ENCODE measurements around the gene ATG7.
"Not testable (repeated sequence)": the region's sequence is repeated elsewhere in the genome, so short reads cannot be mapped to it uniquely, and the experiment has no call there.

The ATG7 gene

DNA sequence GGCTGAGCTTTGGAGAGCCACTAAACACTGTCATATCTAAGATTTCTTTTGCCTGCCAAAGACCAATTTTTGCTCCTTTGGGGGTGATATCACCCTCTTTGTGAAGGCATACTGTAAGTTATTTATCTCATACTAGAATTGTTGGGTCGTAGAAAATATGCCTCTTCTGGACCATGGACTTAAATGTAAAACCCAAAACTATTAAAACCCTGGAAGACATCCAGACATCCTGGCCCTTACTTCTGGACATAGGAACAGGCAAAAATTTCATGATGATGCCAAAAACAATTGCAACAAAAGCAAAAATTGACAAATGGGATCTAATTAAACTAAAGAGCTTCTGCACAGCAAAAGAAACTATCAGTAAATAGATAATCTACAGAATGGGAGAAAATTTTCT, 172.2 kb downstream of the ATG7 start:
- TF ChIP-seq, protein P1, sequence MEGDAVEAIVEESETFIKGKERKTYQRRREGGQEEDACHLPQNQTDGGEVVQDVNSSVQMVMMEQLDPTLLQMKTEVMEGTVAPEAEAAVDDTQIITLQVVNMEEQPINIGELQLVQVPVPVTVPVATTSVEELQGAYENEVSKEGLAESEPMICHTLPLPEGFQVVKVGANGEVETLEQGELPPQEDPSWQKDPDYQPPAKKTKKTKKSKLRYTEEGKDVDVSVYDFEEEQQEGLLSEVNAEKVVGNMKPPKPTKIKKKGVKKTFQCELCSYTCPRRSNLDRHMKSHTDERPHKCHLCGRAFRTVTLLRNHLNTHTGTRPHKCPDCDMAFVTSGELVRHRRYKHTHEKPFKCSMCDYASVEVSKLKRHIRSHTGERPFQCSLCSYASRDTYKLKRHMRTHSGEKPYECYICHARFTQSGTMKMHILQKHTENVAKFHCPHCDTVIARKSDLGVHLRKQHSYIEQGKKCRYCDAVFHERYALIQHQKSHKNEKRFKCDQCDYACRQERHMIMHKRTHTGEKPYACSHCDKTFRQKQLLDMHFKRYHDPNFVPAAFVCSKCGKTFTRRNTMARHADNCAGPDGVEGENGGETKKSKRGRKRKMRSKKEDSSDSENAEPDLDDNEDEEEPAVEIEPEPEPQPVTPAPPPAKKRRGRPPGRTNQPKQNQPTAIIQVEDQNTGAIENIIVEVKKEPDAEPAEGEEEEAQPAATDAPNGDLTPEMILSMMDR (IDR thresholded peaks at IDR 0.05; ENCODE audit: insufficient read depth, missing control alignments) = no peak
- DNase-seq (ENCODE audit: insufficient read length, low spot score) (no peak), FAIRE-seq (no peak)

DNA sequence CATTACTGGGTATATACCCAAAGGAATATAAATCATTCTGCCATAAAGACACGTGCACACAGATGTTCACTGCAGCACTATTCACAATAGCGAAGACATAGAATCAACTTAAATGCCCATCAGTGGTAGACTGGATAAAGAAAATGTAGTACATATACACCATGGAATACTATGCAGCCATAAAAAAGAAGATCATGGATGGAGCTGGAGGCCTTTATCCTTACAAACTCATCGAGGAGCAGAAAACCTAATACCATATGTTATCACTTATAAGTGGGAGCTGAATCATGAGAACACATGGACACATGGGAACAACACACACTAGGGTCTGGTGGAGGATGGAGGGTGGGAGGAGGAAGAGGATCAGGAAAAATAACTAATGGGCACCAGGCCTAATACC, 173.0 kb downstream of the ATG7 start:
- FAIRE-seq; DNase-seq (ENCODE audit: insufficient read length, low spot score): not testable (repeated sequence)

DNA sequence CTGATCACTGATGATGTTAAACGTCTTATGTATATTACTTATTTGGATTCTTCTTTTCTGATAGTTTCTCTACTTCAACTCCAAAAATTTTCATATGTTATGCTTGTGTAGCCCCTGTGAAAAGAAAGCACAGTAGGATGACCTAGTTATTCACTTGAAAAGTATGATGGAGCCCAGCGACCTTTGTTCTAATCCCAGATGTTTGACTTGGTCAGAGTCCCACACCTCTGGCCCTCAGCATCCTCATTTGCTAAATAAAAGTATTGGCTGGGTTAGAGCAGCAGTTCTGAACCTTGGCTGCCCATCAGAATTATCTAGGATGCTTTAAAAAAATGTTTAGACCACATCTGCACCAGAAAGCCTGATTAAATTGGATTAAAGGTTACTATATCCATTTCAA, 173.7 kb downstream of the ATG7 start:
- FAIRE-seq (peak; percentile 32), DNase-seq (ENCODE audit: insufficient read length, low spot score) (no peak)
- TF ChIP-seq, protein P1 (IDR thresholded peaks at IDR 0.05; ENCODE audit: insufficient read depth, missing control alignments) = no peak

DNA sequence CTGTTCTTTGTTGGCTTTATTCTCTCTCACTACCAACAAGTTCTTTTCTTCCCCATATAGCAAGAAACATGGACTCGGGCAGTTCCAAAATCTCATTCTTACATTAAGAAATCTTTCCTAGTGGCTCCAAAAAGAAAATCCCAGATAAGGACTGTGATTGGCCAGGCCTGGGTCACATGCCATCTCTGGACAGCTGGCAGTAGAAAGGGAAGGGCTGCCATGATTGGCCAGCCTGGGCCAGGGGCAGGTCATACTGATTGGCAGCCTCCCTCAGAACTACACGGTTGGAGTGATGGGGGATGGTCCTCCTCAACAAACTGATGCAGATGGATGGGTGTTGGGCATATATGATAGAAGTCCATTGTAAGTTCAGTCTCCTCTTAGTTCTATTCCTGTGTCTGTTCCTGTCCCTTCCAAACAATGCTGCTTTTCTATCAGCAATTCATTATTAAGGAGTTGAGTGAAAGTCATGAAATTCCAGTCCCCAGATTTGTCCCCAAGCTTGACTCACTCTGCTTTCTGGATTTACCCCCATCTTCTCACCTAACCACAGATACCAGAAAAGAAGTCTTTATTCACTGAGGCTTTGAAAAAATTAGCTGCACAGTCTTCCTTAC, 175.5 kb downstream of the ATG7 start:
- DNase-seq (ENCODE audit: insufficient read length, low spot score) (no peak), FAIRE-seq (no peak)
- TF ChIP-seq, protein P1 (IDR thresholded peaks at IDR 0.05; ENCODE audit: insufficient read depth, missing control alignments) = no peak

DNA sequence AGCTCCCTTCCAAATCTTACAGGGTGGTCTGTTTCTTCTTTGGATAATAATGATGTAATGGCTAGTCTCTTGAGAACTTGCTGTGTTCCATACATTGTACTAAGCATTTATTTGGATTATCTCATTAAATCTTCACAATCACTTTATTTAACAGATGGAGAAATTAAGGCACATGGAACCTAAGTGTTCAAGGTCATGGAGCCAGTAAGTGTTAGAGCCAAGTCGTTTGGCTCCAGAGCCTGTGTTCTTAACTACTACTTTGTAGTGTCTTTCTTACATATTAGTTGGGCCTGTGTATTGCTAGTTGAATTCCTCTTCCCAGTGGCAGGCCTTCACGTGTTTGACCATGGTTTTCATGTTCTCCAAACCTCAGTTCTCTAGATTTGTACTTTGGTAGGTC, 177.8 kb downstream of the ATG7 start:
- FAIRE-seq = no peak
- DNase-seq (ENCODE audit: insufficient read length, low spot score) = no peak
- TF ChIP-seq, protein P1 (IDR thresholded peaks at IDR 0.05; ENCODE audit: insufficient read depth, missing control alignments) = no peak

DNA sequence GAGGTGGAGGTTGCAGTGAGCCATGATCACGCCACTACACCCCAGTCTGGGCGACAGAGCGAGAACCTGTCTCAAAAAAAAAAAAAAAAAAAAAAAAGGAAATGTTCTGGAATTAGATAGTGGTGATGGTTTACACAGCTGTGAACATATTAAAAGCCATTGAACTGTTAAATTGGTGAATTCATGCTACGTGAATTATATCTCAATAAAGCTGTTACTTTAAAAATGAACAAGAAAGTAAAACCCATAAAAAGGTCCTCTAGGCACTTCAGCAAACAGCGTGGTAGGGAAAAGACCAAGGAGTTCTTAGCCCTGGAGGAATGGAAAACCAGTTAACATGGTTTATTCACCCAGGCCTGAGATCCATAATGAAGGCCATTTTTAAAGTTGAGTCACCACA, 180.1 kb downstream of the ATG7 start:
- FAIRE-seq (no peak), DNase-seq (ENCODE audit: insufficient read length, low spot score) (no peak)
- TF ChIP-seq, protein P1 (IDR thresholded peaks at IDR 0.05; ENCODE audit: insufficient read depth, missing control alignments) = no peak

DNA sequence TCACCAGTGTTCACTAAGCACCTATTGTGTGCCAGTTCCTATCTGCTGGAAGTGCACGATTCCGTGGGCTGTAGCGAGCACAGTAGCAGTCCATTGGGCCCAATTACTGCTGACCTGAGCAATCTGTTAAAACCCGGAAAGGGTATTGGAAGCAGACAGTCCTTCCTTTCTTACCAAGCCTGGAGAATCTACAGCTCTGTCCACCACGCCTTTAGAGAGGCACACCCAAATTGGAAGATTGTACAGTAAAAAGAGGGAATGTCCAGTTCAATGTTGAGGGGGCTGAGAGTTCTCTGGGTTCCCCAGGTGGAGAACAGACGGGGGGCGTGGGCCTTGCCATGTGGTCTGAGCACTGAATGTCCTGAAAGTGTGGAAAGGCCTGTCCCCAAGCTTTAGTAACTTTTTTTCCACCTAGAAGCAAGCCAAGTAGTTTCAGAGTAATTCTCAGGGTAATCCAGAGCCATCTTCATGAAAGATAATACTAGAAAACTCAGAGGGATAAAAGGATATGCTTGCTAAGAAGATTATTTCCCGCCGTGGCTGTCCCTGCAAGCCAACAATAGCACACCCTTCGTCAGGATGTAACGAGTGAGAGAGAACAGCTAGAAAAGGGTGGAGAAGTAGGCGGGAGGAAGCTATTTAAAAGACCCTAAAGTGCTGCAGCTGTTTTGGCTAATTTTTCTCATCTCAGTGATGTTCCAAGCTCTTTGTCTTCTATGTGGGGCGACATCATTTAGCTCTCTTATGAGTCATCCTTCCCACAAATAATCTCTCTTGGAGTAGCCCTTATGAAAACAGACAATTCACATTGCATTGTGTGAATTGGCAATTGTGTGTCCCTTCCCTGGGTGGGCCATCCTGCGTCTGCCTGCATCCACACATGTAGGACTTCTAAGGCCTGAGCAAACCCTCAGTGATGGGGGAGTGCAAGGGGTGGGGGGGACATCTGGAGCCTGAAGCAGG, 181.0 kb downstream of the ATG7 start:
- DNase-seq (ENCODE audit: insufficient read length, low spot score) (peak; percentile 34), FAIRE-seq (peak; percentile 92)
- TF ChIP-seq, protein P1 (IDR thresholded peaks at IDR 0.05; ENCODE audit: insufficient read depth, missing control alignments) = no peak

All from D721Med (cell line).